B cell (primary cell): ENCODE measurements around the gene HHIPL2. TPM values are rescaled to one million over a fixed set of nuclear protein-coding genes. Genes with fewer than 3 reads are reported as not detected.

ENCODE experiments used
- ATAC-seq: fragments of 200-7000 bp; cut with Tn5 transposase; one replicate; pipeline ENCODE4 v1.10.0; 2021; ENCODE audit warnings: low read depth, mild to moderate bottlenecking, moderate number of reproducible peaks, moderate library complexity
- CTCF ChIA-PET: fragments of 350-600 bp; sonication (Branson Sonifier 250); formaldehyde crosslinking; loops from one replicate; lab custom pipeline; 2021; ENCODE audit warnings: antibody characterized with exemption, inconsistent platforms; lab: Charles Lee
- POLR2A ChIA-PET: fragments of 350-600 bp; sonication (Branson Sonifier 250); formaldehyde crosslinking; loops from one replicate; lab custom pipeline; 2021; ENCODE audit warnings: antibody characterized with exemption; lab: Charles Lee
- DNase-seq: peaks from one replicate; pipeline ENCODE4 v3.0.0; 2013
- H2AFZ ChIP-seq: 2 replicates; pipeline ENCODE4 v1.6.1; 2012; ENCODE audit warnings: mild to moderate bottlenecking, low read depth, low read length; ENCODE audit not compliant: insufficient read depth, poor library complexity, severe bottlenecking
- H3K27ac ChIP-seq, 2 donors: 1 replicate in 1 of 2; 2 replicates in 1 of 2; pipeline ENCODE4 v1.5.1; 2012 to 2013; ENCODE audit warnings: low read length in 2 of 2, mild to moderate bottlenecking in 2 of 2, moderate library complexity in 1 of 2
- H3K27me3 ChIP-seq, 4 experiments: fragments of 200-600 bp in 1 of 4; sonication (generic) in 1 of 4; replicated peaks in 1 of 4; 1 replicate in 2 of 4; 2 replicates in 2 of 4; pipeline versions ENCODE4 v1.6.1 to v1.7.0; 2013 to 2016; ENCODE audit warnings: low read length in 3 of 4, mild to moderate bottlenecking in 2 of 4, mixed read lengths in 1 of 4, moderate library complexity in 1 of 4; ENCODE audit not compliant: insufficient read depth in 4 of 4, control insufficient read depth in 3 of 4; ENCODE audit errors: control extremely low read depth in 1 of 4
- H3K36me3 ChIP-seq, 2 experiments: replicated peaks in 1 of 2; 1 replicate in 1 of 2; 2 replicates in 1 of 2; pipeline versions ENCODE4 v1.6.1 to v1.7.1; 2013; ENCODE audit warnings: low read length in 1 of 2; ENCODE audit not compliant: insufficient read depth in 2 of 2, control insufficient read depth in 1 of 2; ENCODE audit errors: control extremely low read depth in 1 of 2, extremely low read depth in 1 of 2
- H3K4me1 ChIP-seq, 2 donors: fragments of 200-600 bp in 1 of 2; sonication (generic) in 1 of 2; 1 replicate in 1 of 2; 2 replicates in 1 of 2; pipeline versions ENCODE4 v1.5.1 to v1.6.1; 2013 to 2017; ENCODE audit warnings: low read length in 2 of 2; ENCODE audit not compliant: control insufficient read depth in 2 of 2, insufficient read depth in 2 of 2
- H3K4me2 ChIP-seq: replicated peaks from 2 replicates; pipeline ENCODE3; 2012; ENCODE audit warnings: mild to moderate bottlenecking, low read depth, low read length; ENCODE audit not compliant: poor library complexity, severe bottlenecking
- H3K4me3 ChIP-seq, 5 experiments: fragments of 200-600 bp in 1 of 5; sonication (generic) in 1 of 5; 1 replicate in 3 of 5; 2 replicates in 2 of 5; pipeline versions ENCODE4 v1.5.1 to v1.7.0; 2011 to 2016; ENCODE audit warnings: low read length in 4 of 5, mild to moderate bottlenecking in 4 of 5, low read depth in 2 of 5, control low read depth in 1 of 5, moderate library complexity in 1 of 5; ENCODE audit not compliant: insufficient read depth in 1 of 5; ENCODE audit errors: control extremely low read depth in 1 of 5, extremely low read depth in 1 of 5
- H3K79me2 ChIP-seq: fragments of 200-600 bp; sonication (generic); one replicate; pipeline ENCODE4 v1.6.0; 2016; ENCODE audit warnings: low read length; ENCODE audit not compliant: control insufficient read depth, insufficient read depth
- H3K9ac ChIP-seq: fragments of 200-600 bp; sonication (generic); 2 replicates; pipeline ENCODE4 v1.6.1; 2017; ENCODE audit warnings: mild to moderate bottlenecking, low read length, moderate library complexity
- H3K9me3 ChIP-seq, 3 donors: one replicate each; pipeline versions ENCODE4 v1.6.1 to v1.7.1; 2013; ENCODE audit warnings: low read length in 2 of 3; ENCODE audit not compliant: control insufficient read depth in 2 of 3, insufficient read depth in 1 of 3; ENCODE audit errors: control extremely low read depth in 1 of 3
- H4K20me1 ChIP-seq: 2 replicates; pipeline ENCODE4 v1.6.0; 2012; ENCODE audit warnings: mild to moderate bottlenecking, low read length; ENCODE audit not compliant: insufficient read depth, control insufficient read depth, poor library complexity, severe bottlenecking
- H3K27ac Mint-ChIP-seq: one replicate; pipeline ENCODE4 v1.8.0; 2021; ENCODE audit warnings: mixed read lengths
- H3K27me3 Mint-ChIP-seq: one replicate; pipeline ENCODE4 v1.8.0; 2021; ENCODE audit warnings: mixed read lengths
- H3K4me1 Mint-ChIP-seq: one replicate; pipeline ENCODE4 v1.8.0; 2021; ENCODE audit warnings: mixed read lengths
- H3K4me3 Mint-ChIP-seq: one replicate; pipeline ENCODE4 v1.8.0; 2021; ENCODE audit warnings: mixed read lengths
- H3K9me3 Mint-ChIP-seq: one replicate; pipeline ENCODE4 v1.8.0; 2022; ENCODE audit warnings: mixed read lengths; ENCODE audit not compliant: insufficient read depth
- EZH2 ChIP-seq: IDR thresholded peaks from 2 replicates; pipeline ENCODE4 v1.6.1; 2012; ENCODE audit warnings: borderline replicate concordance, low read depth, mild to moderate bottlenecking, moderate library complexity, low read length; ENCODE audit not compliant: insufficient read depth, poor library complexity, severe bottlenecking
- WGBS: methylation state at CpG from one replicate; pipeline ENCODE4 v1.1.5; 2013; ENCODE audit warnings: missing lambda C conversion rate; ENCODE audit not compliant: insufficient coverage; 5-methylcytosine and 5-hydroxymethylcytosine counted together
- intact Hi-C: fragments of 100-400 bp; cut with micrococcal nuclease; formaldehyde crosslinking; loops from one replicate; pipeline ENCODE4 v1.10.0; 2022
- polyA plus RNA-seq: library from polyadenylated mRNA; depleted of rRNA; stranded (reverse); fragments of >200 nt; gene quantifications from 2 replicates; pipeline ENCODE4 v1.2.3, GENCODE V29; 2012
- total RNA-seq, 2 donors: library from RNA; stranded (reverse); fragments of 120-200 nt in 1 of 2; gene quantifications; 1 replicate in 1 of 2; 2 replicates in 1 of 2; pipeline versions ENCODE4 v1.2.3 to v1.2.4, GENCODE V29; 2013 to 2022
- TF ChIP-seq, protein P1 (sequence below): fragments of 200-600 bp; IDR thresholded peaks from one replicate; pipeline ENCODE4 v1.8.0; 2022; ENCODE audit warnings: antibody characterized with exemption, mild to moderate bottlenecking

The HHIPL2 gene
- total and polyA plus RNA-seq, 2 donors (not counting 1 experiment from before 2014, with no cell fraction given), result 0.63 to 0.99 TPM

DNA sequence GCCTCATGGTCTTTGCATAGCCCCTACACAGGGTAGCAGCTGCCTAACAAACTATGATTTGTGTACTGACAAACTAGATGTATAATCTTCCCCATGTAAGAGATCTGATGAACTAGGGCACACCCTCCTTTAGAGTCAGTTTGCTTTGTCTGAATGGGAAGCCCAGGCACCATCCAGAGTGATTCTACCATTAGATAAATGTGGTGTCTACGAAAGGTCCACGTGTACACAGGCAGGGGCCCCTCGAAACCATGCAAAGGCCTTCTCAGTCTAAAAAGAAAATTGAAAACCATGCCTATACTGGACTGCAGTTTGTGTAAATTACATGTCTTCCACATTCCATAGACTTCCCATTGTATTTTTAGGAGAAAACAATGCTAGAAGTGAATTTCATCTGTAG, 18.7 kb downstream of the HHIPL2 start:
- no peak overlapping the region for H3K4me2 ChIP-seq
- WGBS, result no CpG with 5 or more reads among the region's 3 CpGs
- DNase-seq (no peak), ATAC-seq (no peak)
- ChIA-PET POLR2A (no interaction called here), CTCF (no interaction called here)
- H3K79me2 ChIP-seq, result no peaks in the 10 kb centered on the region
- H3K4me1 Mint-ChIP-seq, result no peaks in the 10 kb centered on the region
- H3K27ac Mint-ChIP-seq, result no peak overlapping the region
- H2AFZ ChIP-seq, result no peak overlapping the region
- no peak overlapping the region for H3K9ac ChIP-seq
- TF ChIP-seq EZH2, result no peak
- TF ChIP-seq, protein P1, sequence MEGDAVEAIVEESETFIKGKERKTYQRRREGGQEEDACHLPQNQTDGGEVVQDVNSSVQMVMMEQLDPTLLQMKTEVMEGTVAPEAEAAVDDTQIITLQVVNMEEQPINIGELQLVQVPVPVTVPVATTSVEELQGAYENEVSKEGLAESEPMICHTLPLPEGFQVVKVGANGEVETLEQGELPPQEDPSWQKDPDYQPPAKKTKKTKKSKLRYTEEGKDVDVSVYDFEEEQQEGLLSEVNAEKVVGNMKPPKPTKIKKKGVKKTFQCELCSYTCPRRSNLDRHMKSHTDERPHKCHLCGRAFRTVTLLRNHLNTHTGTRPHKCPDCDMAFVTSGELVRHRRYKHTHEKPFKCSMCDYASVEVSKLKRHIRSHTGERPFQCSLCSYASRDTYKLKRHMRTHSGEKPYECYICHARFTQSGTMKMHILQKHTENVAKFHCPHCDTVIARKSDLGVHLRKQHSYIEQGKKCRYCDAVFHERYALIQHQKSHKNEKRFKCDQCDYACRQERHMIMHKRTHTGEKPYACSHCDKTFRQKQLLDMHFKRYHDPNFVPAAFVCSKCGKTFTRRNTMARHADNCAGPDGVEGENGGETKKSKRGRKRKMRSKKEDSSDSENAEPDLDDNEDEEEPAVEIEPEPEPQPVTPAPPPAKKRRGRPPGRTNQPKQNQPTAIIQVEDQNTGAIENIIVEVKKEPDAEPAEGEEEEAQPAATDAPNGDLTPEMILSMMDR, result no peak
- H3K9me3 Mint-ChIP-seq, result peaks cover 3% of the 10 kb centered on the region
- no peak overlapping the region for H3K27ac ChIP-seq
- no peak overlapping the region for H3K4me3 Mint-ChIP-seq
- no peak overlapping the region for H3K4me3 ChIP-seq
- intact Hi-C loops, result no loop called here
- peaks cover 0 to 3% (median 0%) of the 10 kb centered on the region in 3 donors for H3K9me3 ChIP-seq
- no peaks in the 10 kb centered on the region for H4K20me1 ChIP-seq
- H3K4me1 ChIP-seq, result no peaks in the 10 kb centered on the region
- peaks cover 14% of the 10 kb centered on the region for H3K27me3 Mint-ChIP-seq
- peaks cover 0 to 5% (median 0%) of the 10 kb centered on the region in 4 experiments for H3K27me3 ChIP-seq
- no peaks in the 10 kb centered on the region for H3K36me3 ChIP-seq

DNA sequence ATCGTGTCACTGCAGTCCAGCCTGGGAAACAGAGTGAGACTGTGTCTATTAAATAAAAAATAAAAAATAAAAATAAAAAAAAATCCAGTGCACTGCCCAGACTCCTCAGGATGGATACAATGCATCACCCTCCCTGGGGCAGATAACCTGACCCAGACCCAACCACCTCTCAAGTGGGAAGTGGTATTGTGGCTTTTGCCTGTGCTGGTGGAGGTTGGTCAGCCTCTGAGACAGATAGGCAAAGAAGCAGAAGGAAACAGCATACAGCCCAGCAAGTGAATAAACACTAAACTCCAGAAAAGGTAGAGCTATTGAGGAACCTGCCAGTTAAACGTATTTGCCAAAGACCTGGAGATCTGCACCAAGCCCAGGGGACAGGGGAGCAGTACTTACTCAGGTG, 22.0 kb downstream of the HHIPL2 start:
- ATAC-seq (no peak), DNase-seq (no peak)
- H3K9ac ChIP-seq, result no peak overlapping the region
- H4K20me1 ChIP-seq, result no peaks in the 10 kb centered on the region
- peaks cover 3% of the 10 kb centered on the region for H3K9me3 Mint-ChIP-seq
- no peaks in the 10 kb centered on the region for H3K4me1 ChIP-seq
- no peak overlapping the region for H3K27ac Mint-ChIP-seq
- H3K4me3 ChIP-seq, result no peak overlapping the region
- H3K79me2 ChIP-seq, result no peaks in the 10 kb centered on the region
- POLR2A ChIA-PET, result no interaction called here
- no peak overlapping the region for H3K27ac ChIP-seq
- no peak overlapping the region for H3K4me2 ChIP-seq
- H3K4me1 Mint-ChIP-seq, result no peaks in the 10 kb centered on the region
- intact Hi-C loops, result no loop called here
- H3K4me3 Mint-ChIP-seq, result no peak overlapping the region
- 0% methylated on average over 1 of the region's 2 CpGs for WGBS
- H2AFZ ChIP-seq, result no peak overlapping the region
- H3K27me3 ChIP-seq, result peaks cover 0 to 5% (median 0%) of the 10 kb centered on the region in 4 experiments
- H3K9me3 ChIP-seq, result peaks cover 0 to 3% (median 0%) of the 10 kb centered on the region in 3 donors
- no peak for TF ChIP-seq EZH2
- TF ChIP-seq, protein P1, result no peak
- no peaks in the 10 kb centered on the region for H3K36me3 ChIP-seq
- peaks cover 21% of the 10 kb centered on the region for H3K27me3 Mint-ChIP-seq
- CTCF ChIA-PET, result no interaction called here
